Muscle of leg (tissue), 11 donors: Measurements from ENCODE around the gene PRR19. TPM values are rescaled to one million over a fixed set of nuclear protein-coding genes. Genes with fewer than 3 reads are reported as not detected.

ENCODE experiments used
- DNase-seq: peaks from one replicate; pipeline ENCODE4 v3.0.0; 2013
- H3K27ac ChIP-seq: one replicate; pipeline ENCODE4 v1.5.1; 2013; ENCODE audit warnings: mild to moderate bottlenecking, low read length, control low read depth
- H3K27me3 ChIP-seq: one replicate; pipeline ENCODE4 v1.6.1; 2013; ENCODE audit warnings: low read length; ENCODE audit not compliant: control insufficient read depth, insufficient read depth
- H3K36me3 ChIP-seq: one replicate; pipeline ENCODE4 v1.6.1; 2013; ENCODE audit warnings: low read length; ENCODE audit not compliant: control insufficient read depth, insufficient read depth
- H3K4me1 ChIP-seq: one replicate; pipeline ENCODE4 v1.6.1; 2013; ENCODE audit warnings: low read length; ENCODE audit not compliant: control insufficient read depth, insufficient read depth
- H3K4me3 ChIP-seq: one replicate; pipeline ENCODE4 v1.5.1; 2013; ENCODE audit warnings: low read length, control low read depth
- H3K9me3 ChIP-seq: replicated peaks from 2 replicates; pipeline ENCODE4 v1.6.1; 2013; ENCODE audit warnings: low read depth, low read length; ENCODE audit not compliant: control insufficient read depth
- WGBS: methylation state at CpG from one replicate; pipeline ENCODE4 v1.1.5; 2013; ENCODE audit warnings: missing lambda C conversion rate; ENCODE audit not compliant: insufficient coverage; 5-methylcytosine and 5-hydroxymethylcytosine counted together
- polyA plus RNA-seq, 8 donors: library from polyadenylated mRNA; unstranded; fragments of 120-200 nt; gene quantifications; one replicate each; pipeline versions ENCODE4 v1.2.1 to v1.2.3, GENCODE V29; 2013; ENCODE audit warnings: inconsistent platforms in 1 of 8, low replicate concordance in 1 of 8; ENCODE audit not compliant: insufficient read length in 8 of 8, insufficient read depth in 1 of 8
- total RNA-seq: library from RNA; stranded (reverse); fragments of 120-200 nt; gene quantifications from one replicate; pipeline ENCODE4 v1.2.4, GENCODE V29; 2013

Gene PRR19
- total and polyA plus RNA-seq, 9 donors: 0.27 to 1.4 (median 0.72) TPM

DNA sequence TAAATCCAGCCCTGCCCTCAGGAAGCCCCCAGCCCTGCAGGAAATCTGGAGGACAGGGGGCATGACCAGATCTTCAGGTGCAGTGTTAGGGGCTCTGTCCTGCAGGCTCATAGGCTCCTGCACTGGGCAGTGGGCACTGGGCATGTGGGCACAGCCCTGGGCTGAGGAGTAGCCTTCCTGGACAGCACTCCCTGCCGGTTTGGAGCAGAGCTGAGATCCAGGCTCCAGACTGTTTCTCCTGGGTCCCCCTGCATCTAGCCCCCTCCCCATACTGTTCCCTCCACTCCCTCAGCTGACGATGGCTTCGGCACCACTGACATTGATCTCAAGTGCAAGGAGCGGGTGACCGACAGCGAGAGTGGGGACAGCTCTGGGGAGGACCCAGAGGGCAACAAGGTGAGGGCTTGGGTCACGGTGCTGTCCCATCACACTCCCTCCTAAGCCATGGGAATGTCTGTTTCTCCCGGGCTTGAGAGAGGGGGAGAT, 12.3 kb upstream of the PRR19 start:
- Histone ChIP-seq H3K36me3 (peaks cover 80% of the 10 kb centered on the region), H3K4me3 (no peak overlapping the region), H3K27ac (no peak overlapping the region), H3K27me3 (no peaks in the 10 kb centered on the region), H3K4me1 (peaks cover 23% of the 10 kb centered on the region), H3K9me3 (no peaks in the 10 kb centered on the region)
- 50% methylated on average over 1 of the region's 8 CpGs for WGBS
- DNase-seq: no peak

DNA sequence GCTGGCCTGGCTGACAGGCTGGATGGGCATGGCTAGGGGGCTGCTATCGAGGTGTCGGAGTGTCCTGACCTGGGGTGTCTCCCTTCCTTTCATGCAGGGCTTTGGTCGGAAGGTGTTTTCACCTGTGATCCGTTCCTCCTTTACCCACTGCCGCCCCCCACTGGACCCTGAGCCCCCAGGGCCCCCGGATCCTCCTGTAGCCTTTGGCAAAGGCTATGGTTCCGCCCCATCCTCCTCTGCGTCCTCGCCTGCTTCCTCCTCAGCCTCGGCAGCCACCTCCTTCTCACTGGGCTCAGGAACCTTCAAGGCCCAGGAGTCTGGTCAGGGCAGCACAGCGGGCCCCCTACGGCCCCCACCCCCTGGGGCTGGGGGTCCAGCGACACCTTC, 11.8 kb upstream of the PRR19 start:
- WGBS: 65% methylated on average over 12 of the region's 13 CpGs
- Histone ChIP-seq H3K9me3 (no peaks in the 10 kb centered on the region), H3K36me3 (peaks cover 85% of the 10 kb centered on the region), H3K27me3 (no peaks in the 10 kb centered on the region), H3K4me3 (no peak overlapping the region), H3K4me1 (peaks cover 17% of the 10 kb centered on the region), H3K27ac (no peak overlapping the region)
- DNase-seq: no peak

DNA sequence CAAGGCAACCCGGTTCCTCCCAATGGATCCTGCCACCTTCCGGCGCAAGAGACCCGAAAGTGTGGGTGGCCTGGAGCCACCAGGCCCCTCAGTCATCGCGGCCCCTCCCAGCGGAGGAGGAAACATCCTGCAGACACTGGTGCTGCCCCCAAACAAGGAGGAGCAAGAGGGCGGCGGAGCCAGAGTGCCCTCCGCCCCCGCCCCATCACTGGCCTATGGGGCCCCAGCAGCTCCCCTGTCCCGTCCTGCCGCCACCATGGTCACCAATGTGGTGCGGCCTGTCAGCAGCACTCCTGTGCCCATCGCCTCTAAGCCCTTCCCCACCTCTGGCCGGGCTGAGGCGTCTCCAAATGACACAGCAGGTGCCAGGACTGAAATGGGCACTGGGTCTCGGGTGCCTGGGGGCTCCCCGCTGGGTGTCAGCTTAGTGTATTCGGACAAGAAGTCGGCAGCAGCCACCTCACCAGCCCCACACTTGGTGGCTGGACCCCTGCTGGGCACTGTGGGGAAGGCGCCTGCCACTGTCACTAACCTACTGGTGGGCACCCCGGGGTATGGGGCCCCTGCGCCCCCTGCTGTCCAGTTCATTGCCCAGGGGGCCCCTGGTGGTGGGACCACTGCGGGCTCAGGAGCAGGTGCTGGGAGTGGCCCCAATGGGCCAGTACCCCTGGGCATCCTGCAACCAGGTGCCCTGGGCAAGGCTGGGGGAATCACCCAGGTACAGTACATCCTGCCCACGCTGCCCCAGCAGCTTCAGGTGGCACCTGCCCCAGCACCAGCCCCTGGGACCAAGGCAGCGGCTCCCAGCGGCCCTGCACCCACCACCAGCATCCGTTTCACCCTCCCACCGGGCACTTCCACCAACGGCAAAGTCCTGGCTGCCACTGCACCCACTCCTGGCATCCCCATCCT, 11.2 kb upstream of the PRR19 start:
- Histone ChIP-seq H3K9me3 (no peaks in the 10 kb centered on the region), H3K4me1 (peaks cover 11% of the 10 kb centered on the region), H3K4me3 (no peak overlapping the region), H3K27ac (no peak overlapping the region), H3K27me3 (no peaks in the 10 kb centered on the region), H3K36me3 (peaks cover 90% of the 10 kb centered on the region)
- DNase-seq: no peak
- 85% methylated on average over 29 of the region's 31 CpGs for WGBS

DNA sequence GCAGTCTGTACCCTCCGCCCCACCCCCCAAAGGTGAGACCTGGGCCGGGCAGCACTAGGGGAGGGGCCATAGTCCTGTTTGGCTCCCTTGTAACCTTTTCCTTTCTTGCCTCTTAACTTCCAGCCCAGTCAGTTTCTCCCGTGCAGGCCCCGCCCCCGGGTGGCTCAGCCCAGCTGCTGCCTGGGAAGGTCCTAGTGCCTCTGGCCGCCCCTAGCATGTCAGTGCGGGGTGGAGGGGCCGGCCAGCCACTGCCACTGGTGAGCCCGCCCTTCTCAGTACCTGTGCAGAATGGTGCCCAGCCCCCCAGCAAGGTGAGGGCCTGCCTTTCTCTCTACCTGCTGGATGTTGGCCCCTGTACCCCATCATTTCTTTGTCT, 10.5 kb upstream of the PRR19 start:
- no peak for DNase-seq
- no peak overlapping the region for H3K4me3 ChIP-seq
- H3K27me3 ChIP-seq: no peaks in the 10 kb centered on the region
- WGBS: 46% methylated on average over 8 of the region's 9 CpGs
- H3K9me3 ChIP-seq: no peaks in the 10 kb centered on the region
- H3K27ac ChIP-seq: no peak overlapping the region
- H3K36me3 ChIP-seq: peaks cover 93% of the 10 kb centered on the region
- H3K4me1 ChIP-seq: peaks cover 8% of the 10 kb centered on the region

DNA sequence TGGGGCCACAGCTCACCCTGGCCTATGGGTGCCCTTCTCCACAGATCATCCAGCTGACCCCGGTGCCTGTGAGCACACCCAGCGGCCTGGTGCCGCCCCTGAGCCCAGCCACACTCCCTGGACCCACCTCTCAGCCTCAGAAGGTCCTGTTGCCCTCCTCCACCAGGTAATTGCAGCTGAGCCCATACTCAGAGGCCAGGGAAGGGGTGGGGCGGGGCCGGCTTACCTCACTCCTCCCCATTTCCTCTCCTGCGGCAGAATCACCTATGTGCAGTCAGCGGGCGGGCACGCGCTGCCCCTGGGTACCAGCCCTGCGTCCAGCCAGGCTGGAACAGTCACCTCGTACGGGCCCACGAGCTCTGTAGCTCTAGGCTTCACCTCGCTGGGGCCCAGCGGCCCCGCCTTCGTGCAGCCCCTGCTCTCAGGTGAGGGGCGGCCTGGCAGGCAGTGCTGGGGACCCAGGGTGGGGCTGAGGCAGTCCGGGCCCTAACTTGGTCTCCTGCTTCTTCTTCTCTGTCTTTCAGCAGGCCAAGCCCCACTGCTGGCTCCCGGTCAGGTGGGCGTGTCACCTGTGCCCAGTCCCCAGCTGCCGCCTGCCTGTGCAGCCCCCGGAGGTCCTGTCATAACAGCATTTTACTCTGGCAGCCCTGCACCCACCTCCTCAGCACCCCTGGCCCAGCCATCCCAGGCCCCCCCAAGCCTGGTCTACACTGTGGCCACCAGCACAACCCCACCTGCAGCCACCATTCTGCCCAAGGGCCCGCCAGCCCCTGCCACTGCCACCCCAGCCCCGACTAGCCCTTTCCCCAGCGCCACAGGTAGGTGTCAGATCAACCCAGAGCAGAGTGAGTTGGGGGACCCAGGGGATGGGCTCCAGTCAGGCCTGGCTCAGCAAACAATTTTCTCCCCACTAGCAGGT, 9.6 kb upstream of the PRR19 start:
- no peaks in the 10 kb centered on the region for H3K27me3 ChIP-seq
- no peak overlapping the region for H3K4me3 ChIP-seq
- H3K36me3 ChIP-seq: peaks cover 91% of the 10 kb centered on the region
- no peak for DNase-seq
- no peaks in the 10 kb centered on the region for H3K9me3 ChIP-seq
- H3K4me1 ChIP-seq: peaks cover 2% of the 10 kb centered on the region
- WGBS: 88% methylated on average over 23 of the region's 27 CpGs
- H3K27ac ChIP-seq: no peak overlapping the region

DNA sequence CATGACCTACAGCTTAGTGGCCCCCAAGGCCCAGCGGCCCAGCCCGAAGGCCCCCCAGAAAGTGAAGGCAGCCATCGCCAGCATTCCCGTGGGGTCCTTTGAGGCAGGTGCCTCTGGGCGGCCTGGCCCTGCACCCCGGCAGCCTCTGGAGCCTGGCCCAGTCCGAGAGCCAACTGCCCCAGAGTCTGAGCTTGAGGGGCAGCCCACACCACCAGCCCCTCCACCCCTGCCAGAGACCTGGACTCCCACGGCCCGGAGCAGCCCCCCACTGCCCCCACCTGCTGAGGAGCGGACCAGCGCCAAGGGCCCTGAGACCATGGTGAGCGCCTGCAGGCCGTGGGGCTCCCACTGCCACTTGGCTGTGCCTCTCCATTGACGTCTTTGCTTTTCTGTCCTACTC, 9.0 kb upstream of the PRR19 start:
- H3K4me3 ChIP-seq: no peak overlapping the region
- H3K27me3 ChIP-seq: no peaks in the 10 kb centered on the region
- H3K4me1 ChIP-seq: peaks cover 2% of the 10 kb centered on the region
- H3K27ac ChIP-seq: no peak overlapping the region
- DNase-seq: no peak
- no peaks in the 10 kb centered on the region for H3K9me3 ChIP-seq
- H3K36me3 ChIP-seq: peaks cover 84% of the 10 kb centered on the region
- 74% methylated on average over 13 of the region's 14 CpGs for WGBS

DNA sequence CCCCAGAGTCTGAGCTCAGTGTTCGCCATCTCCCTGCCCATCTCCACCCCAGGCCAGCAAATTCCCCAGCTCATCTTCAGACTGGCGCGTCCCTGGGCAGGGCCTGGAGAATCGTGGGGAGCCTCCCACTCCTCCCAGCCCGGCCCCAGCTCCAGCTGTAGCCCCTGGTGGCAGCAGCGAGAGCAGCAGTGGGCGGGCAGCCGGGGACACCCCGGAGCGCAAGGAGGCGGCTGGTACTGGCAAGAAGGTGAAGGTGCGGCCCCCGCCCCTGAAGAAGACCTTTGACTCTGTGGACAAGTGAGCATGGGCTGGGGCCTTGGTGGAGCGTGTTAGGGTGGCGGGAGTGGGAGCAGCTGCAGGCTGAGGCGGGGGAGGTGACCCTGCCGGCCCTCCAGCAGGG, 8.4 kb upstream of the PRR19 start:
- Histone ChIP-seq H3K27me3 (no peaks in the 10 kb centered on the region), H3K36me3 (peaks cover 78% of the 10 kb centered on the region), H3K27ac (no peak overlapping the region), H3K9me3 (no peaks in the 10 kb centered on the region), H3K4me1 (peaks cover 2% of the 10 kb centered on the region), H3K4me3 (no peak overlapping the region)
- no peak for DNase-seq
- 72% methylated on average over 16 of the region's 17 CpGs for WGBS

DNA sequence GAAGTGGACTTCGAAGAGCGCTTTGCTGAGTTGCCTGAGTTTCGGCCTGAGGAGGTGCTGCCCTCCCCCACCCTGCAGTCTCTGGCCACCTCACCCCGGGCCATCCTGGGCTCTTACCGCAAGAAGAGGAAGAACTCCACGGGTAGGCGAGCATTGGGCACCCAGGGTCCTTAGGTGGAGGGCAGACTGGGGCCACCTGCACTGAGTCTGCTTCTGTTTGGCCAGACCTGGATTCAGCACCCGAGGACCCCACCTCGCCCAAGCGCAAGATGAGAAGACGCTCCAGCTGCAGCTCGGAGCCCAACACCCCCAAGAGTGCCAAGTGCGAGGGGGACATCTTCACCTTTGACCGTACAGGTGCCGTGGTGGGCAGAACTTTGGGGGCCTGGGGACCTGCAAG, 8.0 kb upstream of the PRR19 start:
- DNase-seq: no peak
- peaks cover 74% of the 10 kb centered on the region for H3K36me3 ChIP-seq
- H3K27ac ChIP-seq: no peak overlapping the region
- 89% methylated on average over 13 of the region's 15 CpGs for WGBS
- H3K9me3 ChIP-seq: no peaks in the 10 kb centered on the region
- H3K4me1 ChIP-seq: peaks cover 2% of the 10 kb centered on the region
- no peak overlapping the region for H3K4me3 ChIP-seq
- no peaks in the 10 kb centered on the region for H3K27me3 ChIP-seq

DNA sequence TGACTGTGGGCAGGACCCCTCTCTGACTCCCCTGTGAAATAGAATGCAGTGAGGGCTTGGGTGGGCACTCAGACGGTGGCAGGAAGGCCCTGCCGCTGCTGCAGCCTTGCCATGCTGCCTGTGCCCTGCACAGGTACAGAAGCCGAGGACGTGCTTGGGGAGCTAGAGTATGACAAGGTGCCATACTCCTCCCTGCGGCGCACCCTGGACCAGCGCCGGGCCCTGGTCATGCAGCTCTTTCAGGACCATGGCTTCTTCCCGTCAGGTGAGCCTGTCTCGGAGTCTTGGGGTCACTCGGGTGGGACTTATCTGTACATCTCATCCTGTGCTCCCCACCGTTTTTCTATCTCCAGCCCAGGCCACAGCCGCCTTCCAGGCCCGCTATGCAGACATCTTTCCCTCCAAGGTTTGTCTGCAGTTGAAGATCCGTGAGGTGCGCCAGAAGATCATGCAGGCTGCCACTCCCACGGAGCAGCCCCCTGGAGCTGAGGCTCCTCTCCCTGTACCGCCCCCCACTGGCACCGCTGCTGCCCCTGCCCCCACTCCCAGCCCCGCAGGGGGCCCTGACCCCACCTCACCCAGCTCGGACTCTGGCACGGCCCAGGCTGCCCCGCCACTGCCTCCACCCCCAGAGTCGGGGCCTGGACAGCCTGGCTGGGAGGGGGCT, 7.3 kb upstream of the PRR19 start:
- H3K27me3 ChIP-seq: no peaks in the 10 kb centered on the region
- H3K27ac ChIP-seq: no peak overlapping the region
- peaks cover 2% of the 10 kb centered on the region for H3K4me1 ChIP-seq
- 82% methylated on average over 16 of the region's 24 CpGs for WGBS
- no peak overlapping the region for H3K4me3 ChIP-seq
- DNase-seq: no peak
- H3K36me3 ChIP-seq: peaks cover 68% of the 10 kb centered on the region
- H3K9me3 ChIP-seq: no peaks in the 10 kb centered on the region

DNA sequence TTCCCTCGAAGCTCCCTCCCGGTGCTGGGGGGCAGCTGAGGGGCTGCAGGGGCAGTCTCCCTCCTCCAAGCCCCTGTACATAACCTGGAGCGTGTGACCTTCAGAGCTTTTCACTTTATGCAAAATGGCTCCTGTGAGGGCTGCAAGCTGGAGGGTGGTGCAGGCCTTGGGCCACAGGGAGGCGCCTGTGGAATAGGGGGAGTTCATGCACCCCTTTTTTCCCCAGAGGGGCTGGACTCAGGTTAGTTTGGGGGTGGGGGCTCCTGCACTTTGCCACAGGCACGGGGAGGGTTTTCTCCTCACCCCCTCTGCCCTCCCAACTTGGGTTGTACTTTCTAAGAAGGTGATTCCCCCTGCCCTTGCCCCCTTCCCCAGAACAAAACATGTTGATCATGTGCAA, 6.6 kb upstream of the PRR19 start:
- DNase-seq: no peak
- peaks cover 60% of the 10 kb centered on the region for H3K36me3 ChIP-seq
- H3K27ac ChIP-seq: no peak overlapping the region
- no peaks in the 10 kb centered on the region for H3K27me3 ChIP-seq
- H3K4me3 ChIP-seq: no peak overlapping the region
- H3K4me1 ChIP-seq: peaks cover 2% of the 10 kb centered on the region
- H3K9me3 ChIP-seq: no peaks in the 10 kb centered on the region
- 78% methylated on average over 2 of the region's 5 CpGs for WGBS
